IMR-90 (cell line): ENCODE measurements around the gene ITGA1. TPM values are rescaled to one million over a fixed set of nuclear protein-coding genes. Genes with fewer than 3 reads are reported as not detected.

Experiments
- ATAC-seq: fragments of 200-7000 bp; cut with Tn5 transposase; 2 replicates; pipeline ENCODE4 v1.9.1; 2020; ENCODE audit warnings: low read depth, mild to moderate bottlenecking, moderate library complexity
- BruUV-seq: library from RNA; stranded (reverse); fragments of 400-500 nt; replicated peaks from 2 replicates; lab custom pipeline; 2021; lab: Mats Ljungman, UMichigan
- CTCF ChIA-PET: fragments of 300-600 bp; formaldehyde crosslinking; extraction: SDS; loops from one replicate; lab custom pipeline; 2021; ENCODE audit warnings: antibody characterized with exemption; lab: Yijun Ruan, JAX
- POLR2A ChIA-PET: fragments of 300-600 bp; sonication (Branson Sonifier 250); formaldehyde crosslinking; loops from one replicate; lab custom pipeline; 2022; ENCODE audit warnings: antibody characterized with exemption; ENCODE audit not compliant: unreplicated experiment; lab: Charles Lee
- DNase-seq: peaks from one replicate; pipeline ENCODE4 v3.0.0; 2013
- H2AFZ ChIP-seq: replicated peaks from 2 replicates; pipeline ENCODE3; 2013; ENCODE audit warnings: low read length, mild to moderate bottlenecking; ENCODE audit not compliant: poor library complexity
- H2AK5ac ChIP-seq: 2 replicates; pipeline ENCODE4 v1.6.1; 2013; ENCODE audit warnings: low read depth, low read length, inconsistent platforms
- H2AK9ac ChIP-seq: replicated peaks from 2 replicates; pipeline ENCODE3; 2013; ENCODE audit warnings: mild to moderate bottlenecking, low read depth, low read length, moderate library complexity; ENCODE audit not compliant: poor library complexity
- H2BK120ac ChIP-seq: 2 replicates; pipeline ENCODE4 v1.6.1; 2013; ENCODE audit warnings: low read depth, low read length, inconsistent platforms
- H2BK15ac ChIP-seq: 3 replicates; pipeline ENCODE4 v1.6.1; 2013; ENCODE audit warnings: low read depth, low read length, inconsistent platforms
- H2BK20ac ChIP-seq: 2 replicates; pipeline ENCODE4 v1.6.1; 2013; ENCODE audit warnings: low read depth, mild to moderate bottlenecking, inconsistent platforms, low read length, moderate library complexity
- H2BK5ac ChIP-seq: 2 replicates; pipeline ENCODE4 v1.6.1; 2013; ENCODE audit warnings: mild to moderate bottlenecking, low read depth, low read length, inconsistent platforms; ENCODE audit not compliant: poor library complexity, severe bottlenecking
- H3K14ac ChIP-seq: replicated peaks from 2 replicates; pipeline ENCODE4 v1.6.1; 2013; ENCODE audit warnings: low read depth, low read length, inconsistent platforms
- H3K18ac ChIP-seq: 2 replicates; pipeline ENCODE4 v1.6.1; 2013; ENCODE audit warnings: low read depth, low read length, control low read depth
- H3K23ac ChIP-seq: 2 replicates; pipeline ENCODE4 v1.6.1; 2013; ENCODE audit warnings: low read depth, low read length, inconsistent platforms
- H3K27ac ChIP-seq: 2 replicates; pipeline ENCODE4 v1.5.1; 2013; ENCODE audit warnings: mild to moderate bottlenecking, control low read depth, low read length; ENCODE audit not compliant: insufficient read depth
- H3K27me3 ChIP-seq: 2 replicates; pipeline ENCODE4 v1.6.1; 2013; ENCODE audit warnings: low read length; ENCODE audit not compliant: control insufficient read depth, insufficient read depth
- H3K36me3 ChIP-seq: 2 replicates; pipeline ENCODE4 v1.6.1; 2013; ENCODE audit warnings: low read length, mixed read lengths; ENCODE audit not compliant: control insufficient read depth, insufficient read depth
- H3K4ac ChIP-seq: 2 replicates; pipeline ENCODE4 v1.6.1; 2013; ENCODE audit warnings: low read depth, low read length, inconsistent platforms
- H3K4me1 ChIP-seq: 2 replicates; pipeline ENCODE4 v1.6.1; 2013; ENCODE audit warnings: low read length, mixed read lengths; ENCODE audit not compliant: control insufficient read depth, insufficient read depth
- H3K4me2 ChIP-seq: 2 replicates; pipeline ENCODE4 v1.6.1; 2013; ENCODE audit warnings: low read depth, mild to moderate bottlenecking, control low read depth, low read length, moderate library complexity
- H3K4me3 ChIP-seq: 2 replicates; pipeline ENCODE4 v1.5.1; 2013; ENCODE audit warnings: low read depth, mild to moderate bottlenecking, control low read depth, low read length, moderate library complexity; ENCODE audit not compliant: insufficient read depth
- H3K56ac ChIP-seq: 2 replicates; pipeline ENCODE4 v1.6.1; 2013; ENCODE audit warnings: low read length, inconsistent platforms; ENCODE audit not compliant: insufficient read depth; ENCODE audit errors: extremely low read depth
- H3K79me1 ChIP-seq, 2 experiments: 2 replicates each; pipeline ENCODE4 v1.6.1; 2013; ENCODE audit warnings: low read length in 2 of 2, inconsistent platforms in 1 of 2, low read depth in 1 of 2
- H3K9ac ChIP-seq: 2 replicates; pipeline ENCODE4 v1.6.1; 2013; ENCODE audit warnings: low read depth, low read length, control low read depth
- H3K9me1 ChIP-seq: 2 replicates; pipeline ENCODE4 v1.6.1; 2013; ENCODE audit warnings: low read length, inconsistent platforms; ENCODE audit not compliant: insufficient read depth
- H3K9me3 ChIP-seq: 2 replicates; pipeline ENCODE4 v1.6.1; 2013; ENCODE audit warnings: low read length; ENCODE audit not compliant: control insufficient read depth, insufficient read depth
- H4K20me1 ChIP-seq: 2 replicates; pipeline ENCODE4 v1.6.1; 2013; ENCODE audit warnings: low read length, inconsistent platforms; ENCODE audit not compliant: insufficient read depth
- H4K5ac ChIP-seq: 2 replicates; pipeline ENCODE4 v1.6.1; 2013; ENCODE audit warnings: mild to moderate bottlenecking, low read depth, low read length, control low read depth
- H4K8ac ChIP-seq, 2 experiments: 2 replicates each; pipeline ENCODE4 v1.6.1; 2013; ENCODE audit warnings: low read depth in 2 of 2, low read length in 2 of 2, control low read depth in 1 of 2, inconsistent platforms in 1 of 2
- H4K91ac ChIP-seq: 2 replicates; pipeline ENCODE4 v1.6.1; 2013; ENCODE audit warnings: low read depth, low read length, inconsistent platforms; ENCODE audit not compliant: insufficient read depth
- CHD1 ChIP-seq: IDR thresholded peaks from 2 replicates; pipeline ENCODE4 v1.6.1; 2012; ENCODE audit warnings: low read depth, low read length, improper control_type of control experiment
- CTCF ChIP-seq: conservative IDR thresholded peaks from 2 replicates; pipeline ENCODE4 v1.5.1; 2012; ENCODE audit warnings: mild to moderate bottlenecking, low read depth, low read length, improper control_type of control experiment
- MAFK ChIP-seq: IDR thresholded peaks from 2 replicates; pipeline ENCODE4 v1.6.1; 2012; ENCODE audit warnings: low read depth, low read length, improper control_type of control experiment
- POLR2A ChIP-seq: IDR thresholded peaks from 2 replicates; pipeline ENCODE4 v1.6.1; 2012; ENCODE audit warnings: mild to moderate bottlenecking, low read depth, low read length
- SMC3 ChIP-seq: fragments of 150-350 bp; IDR thresholded peaks from 2 replicates; pipeline ENCODE4 v1.6.1; 2016; ENCODE audit warnings: low read depth, mild to moderate bottlenecking, antibody characterized with exemption, low read length, moderate library complexity
- WGBS, 2 experiments: methylation state at CpG; one replicate each; pipeline versions ENCODE4 v1.1.5 to v1.1.7; 2013; ENCODE audit warnings: missing lambda C conversion rate in 2 of 2; ENCODE audit not compliant: insufficient read length in 1 of 2; ENCODE audit errors: extremely low coverage in 2 of 2; 5-methylcytosine and 5-hydroxymethylcytosine counted together
- dilution Hi-C: fragments of 300-500 bp; cut with HindIII; formaldehyde crosslinking; loops from one replicate; pipeline ENCODE4 v1.14.3; 2018; ENCODE audit warnings: low sequenced_read_pairs; ENCODE audit not compliant: unreplicated experiment
- in situ Hi-C: fragments of 300-500 bp; cut with MboI; formaldehyde crosslinking; loops from 3 replicates; pipeline ENCODE4 v1.14.3; 2019; ENCODE audit warnings: low sequenced_read_pairs, inconsistent platforms, mixed read lengths
- intact Hi-C: fragments of 100-400 bp; cut with micrococcal nuclease; formaldehyde crosslinking; loops from 2 replicates; pipeline ENCODE4 v1.10.0; 2022
- polyA plus RNA-seq, 3 experiments: library from polyadenylated mRNA; depleted of rRNA; stranded (reverse); fragments of >200 nt; gene quantifications; 2 replicates each; pipeline ENCODE4 v1.2.3, GENCODE V29; 2012; ENCODE audit warnings: low replicate concordance in 1 of 3
- total RNA-seq: library from RNA; depleted of rRNA; stranded (reverse); fragments of >200 nt; gene quantifications from 2 replicates; pipeline ENCODE4 v1.2.3, GENCODE V29; 2012

ITGA1 gene
- total and polyA plus RNA-seq, 2 of the 4 experiments (the other 2 are of a cell fraction): 22.3 to 95.2 TPM

GRCh38 chr5:52943285-52943684, 155.6 kb downstream of the ITGA1 start:
- Histone ChIP-seq H3K27ac (no peak overlapping the region), H3K4ac (no peak overlapping the region), H2BK5ac (no peak overlapping the region), H2AK9ac (no peak overlapping the region), H2BK20ac (no peak overlapping the region; the same call in 1 of the 2 replicates), H4K5ac (no peak overlapping the region), H3K36me3 (peaks cover 14% of the 10 kb centered on the region), H3K4me1 (peaks cover 7% of the 10 kb centered on the region), H3K4me2 (no peak overlapping the region), H2BK120ac (no peak overlapping the region), H2AK5ac (no peak overlapping the region), H3K9me1 (peaks cover 10% of the 10 kb centered on the region), H2AFZ (no peak overlapping the region), H3K18ac (no peak overlapping the region), H4K8ac (no peak overlapping the region), H4K20me1 (peaks cover 6% of the 10 kb centered on the region), H3K4me3 (no peak overlapping the region), H3K9ac (no peak overlapping the region), H3K27me3 (no peaks in the 10 kb centered on the region), H3K79me1 (peaks cover 12 to 22% of the 10 kb centered on the region in 2 experiments; a peak in 3 of 4 replicates), H3K14ac (no peak overlapping the region), H4K91ac (no peak overlapping the region), H3K56ac (no peak overlapping the region), H3K23ac (no peak overlapping the region), H2BK15ac (no peak overlapping the region), H3K9me3 (no peaks in the 10 kb centered on the region)
- ATAC-seq (no peak), DNase-seq (no peak)
- in situ Hi-C loops: no loop called here
- intact Hi-C loops: loop anchor here (10.0 kb wide), 1 partner anchor 1292 kb away; no protein-coding TSS in a partner anchor
- CTCF ChIA-PET: no interaction called here
- POLR2A ChIA-PET: interaction anchor here (0.6 kb wide), 1 partner anchor 306 kb away, joined by 3 read pairs; no protein-coding TSS in a partner anchor
- TF ChIP-seq CHD1: no peak
- TF ChIP-seq SMC3: 0 out of 2 replicates have a peak, but pooled peaks have one; percentile 9
- no peak for TF ChIP-seq MAFK
- peak; percentile 17; the same call in 1 of the 2 replicates for TF ChIP-seq CTCF
- TF ChIP-seq POLR2A: no peak
- BruUV-seq: no TSS peak
- WGBS, 2 experiments: no CpG with 5 or more reads among the region's 2 CpGs
- dilution Hi-C loops: no loop called here
